ENCODE results near the gene MYO9A.

The MYO9A gene

DNA sequence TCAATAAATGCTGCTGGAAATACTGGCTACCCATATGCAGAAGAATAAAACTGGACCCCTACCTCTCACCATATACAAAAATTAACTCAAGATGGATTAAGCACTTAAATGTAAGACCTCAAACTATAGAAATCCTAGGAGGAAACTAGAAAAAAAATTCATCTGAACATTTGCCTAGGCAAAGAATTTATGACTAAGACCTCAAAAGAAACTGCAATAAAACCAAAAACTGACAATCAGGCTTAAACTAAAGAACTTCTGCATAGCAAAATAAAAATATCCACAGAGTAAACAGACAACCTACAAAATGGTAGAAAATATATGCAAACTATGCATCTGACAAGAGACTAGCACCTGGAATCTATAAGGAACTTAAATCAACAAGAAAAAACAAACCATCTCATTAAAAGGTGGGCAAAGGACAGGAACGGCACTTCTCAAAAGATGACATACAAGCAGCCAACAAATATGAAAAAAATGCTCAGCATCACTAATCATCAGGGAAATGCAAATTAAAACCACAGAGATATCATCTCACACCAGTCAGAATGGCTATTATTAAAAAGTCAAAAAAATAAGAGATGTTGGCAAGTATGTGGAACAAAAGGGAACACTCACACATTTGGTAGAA lies 47.0 kb downstream of the MYO9A start:
- no peak for DNase-seq (ENCODE audit: low read depth, low spot score)
- Histone ChIP-seq H3K27me3 (ENCODE audit: insufficient read depth, insufficient read length) (no peaks in the 10 kb centered on the region), H3K4me3 (ENCODE audit: insufficient read length, low read depth) (no peak overlapping the region), H3K4me1 (ENCODE audit: insufficient read depth, insufficient read length) (no peaks in the 10 kb centered on the region), H3K9ac (ENCODE audit: insufficient read length, low read depth) (no peak overlapping the region), H3K36me3 (ENCODE audit: insufficient read depth, insufficient read length, low read length) (no peaks in the 10 kb centered on the region), H3K9me3 (ENCODE audit: insufficient read depth, low read length) (no peaks in the 10 kb centered on the region)
- TF ChIP-seq ZNF274 (IDR thresholded peaks at IDR 0.05; ENCODE audit: low read depth, low read length), result no peak
- no peak for TF ChIP-seq SUZ12 (IDR thresholded peaks at IDR 0.05; ENCODE audit: extremely low read depth, insufficient read depth, insufficient read length)
- no peak for TF ChIP-seq YY1 (IDR thresholded peaks at IDR 0.05; ENCODE audit: insufficient read depth, insufficient read length)

DNA sequence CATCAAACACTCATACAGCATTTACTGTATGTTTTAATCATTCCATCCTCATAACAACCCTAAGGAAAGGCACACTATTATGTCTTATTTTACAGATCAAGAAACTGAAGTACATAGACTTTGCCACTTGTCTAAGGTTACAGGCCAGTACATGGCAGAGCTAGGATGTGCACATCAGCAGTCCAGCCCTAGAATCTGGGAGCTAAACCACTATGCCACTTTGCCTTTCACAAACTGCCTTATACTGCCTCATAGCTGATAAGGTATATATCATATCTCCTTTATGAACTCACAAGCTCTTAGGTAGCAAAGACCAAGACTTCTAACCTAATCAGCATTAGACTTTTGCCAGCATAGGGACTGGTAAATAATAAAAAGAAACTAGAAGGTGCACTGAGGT lies 49.1 kb downstream of the MYO9A start:
- no peaks in the 10 kb centered on the region for H3K36me3 ChIP-seq (ENCODE audit: insufficient read depth, insufficient read length, low read length)
- no peak overlapping the region for H3K4me3 ChIP-seq (ENCODE audit: insufficient read length, low read depth)
- TF ChIP-seq YY1 (IDR thresholded peaks at IDR 0.05; ENCODE audit: insufficient read depth, insufficient read length), result no peak
- TF ChIP-seq ZNF274 (IDR thresholded peaks at IDR 0.05; ENCODE audit: low read depth, low read length), result no peak
- no peak for TF ChIP-seq SUZ12 (IDR thresholded peaks at IDR 0.05; ENCODE audit: extremely low read depth, insufficient read depth, insufficient read length)
- DNase-seq (ENCODE audit: low read depth, low spot score), result no peak
- H3K4me1 ChIP-seq (ENCODE audit: insufficient read depth, insufficient read length), result no peaks in the 10 kb centered on the region
- no peaks in the 10 kb centered on the region for H3K9me3 ChIP-seq (ENCODE audit: insufficient read depth, low read length)
- H3K9ac ChIP-seq (ENCODE audit: insufficient read length, low read depth), result no peak overlapping the region
- H3K27me3 ChIP-seq (ENCODE audit: insufficient read depth, insufficient read length), result no peaks in the 10 kb centered on the region

DNA sequence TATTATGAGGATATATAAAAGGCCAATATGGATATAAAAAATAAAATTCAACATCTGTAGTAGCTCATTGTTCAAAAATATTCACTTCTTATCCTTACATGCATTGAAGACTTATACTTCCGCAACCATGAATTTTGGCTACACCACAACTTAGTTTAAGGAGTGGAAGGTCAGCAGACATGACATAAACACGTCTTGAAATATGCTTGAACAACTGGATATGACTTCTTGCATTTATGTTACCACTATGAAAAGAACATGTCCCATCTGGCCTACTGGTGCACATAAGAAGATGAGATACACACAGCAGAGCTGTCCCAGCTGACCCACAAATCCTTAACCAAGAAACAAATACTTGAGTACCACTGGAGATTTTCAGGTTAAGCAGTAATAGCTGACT lies 52.1 kb downstream of the MYO9A start:
- Histone ChIP-seq H3K36me3 (ENCODE audit: insufficient read depth, insufficient read length, low read length) (no peaks in the 10 kb centered on the region), H3K9me3 (ENCODE audit: insufficient read depth, low read length) (no peaks in the 10 kb centered on the region), H3K9ac (ENCODE audit: insufficient read length, low read depth) (no peak overlapping the region), H3K27me3 (ENCODE audit: insufficient read depth, insufficient read length) (no peaks in the 10 kb centered on the region), H3K4me3 (ENCODE audit: insufficient read length, low read depth) (no peak overlapping the region), H3K4me1 (ENCODE audit: insufficient read depth, insufficient read length) (no peaks in the 10 kb centered on the region)
- TF ChIP-seq SUZ12 (IDR thresholded peaks at IDR 0.05; ENCODE audit: extremely low read depth, insufficient read depth, insufficient read length), result no peak
- TF ChIP-seq YY1 (IDR thresholded peaks at IDR 0.05; ENCODE audit: insufficient read depth, insufficient read length), result no peak
- no peak for TF ChIP-seq ZNF274 (IDR thresholded peaks at IDR 0.05; ENCODE audit: low read depth, low read length)
- no peak for DNase-seq (ENCODE audit: low read depth, low spot score)

DNA sequence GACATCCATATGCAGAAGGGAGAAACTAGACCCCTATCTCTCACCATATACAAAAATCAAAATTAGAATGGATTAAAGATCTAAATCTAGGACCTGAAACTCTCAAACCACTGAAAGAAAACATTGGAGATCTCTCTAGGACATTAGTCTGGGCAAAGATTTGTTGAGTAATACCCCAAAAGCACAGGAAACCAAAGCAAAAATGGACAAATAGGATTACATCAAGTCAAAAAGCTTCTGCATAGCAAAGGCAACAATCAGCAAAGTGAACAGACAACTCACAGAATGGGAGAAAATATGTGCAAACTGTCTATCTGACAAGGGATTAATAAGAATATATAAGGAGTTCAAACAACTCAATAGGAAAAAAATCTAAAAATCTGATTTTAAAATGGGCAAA lies 54.8 kb downstream of the MYO9A start:
- H3K36me3 ChIP-seq (ENCODE audit: insufficient read depth, insufficient read length, low read length), result no peaks in the 10 kb centered on the region
- H3K4me1 ChIP-seq (ENCODE audit: insufficient read depth, insufficient read length), result no peaks in the 10 kb centered on the region
- TF ChIP-seq SUZ12 (IDR thresholded peaks at IDR 0.05; ENCODE audit: extremely low read depth, insufficient read depth, insufficient read length), result no peak
- no peak for TF ChIP-seq ZNF274 (IDR thresholded peaks at IDR 0.05; ENCODE audit: low read depth, low read length)
- H3K9ac ChIP-seq (ENCODE audit: insufficient read length, low read depth), result no peak overlapping the region
- H3K4me3 ChIP-seq (ENCODE audit: insufficient read length, low read depth), result no peak overlapping the region
- H3K27me3 ChIP-seq (ENCODE audit: insufficient read depth, insufficient read length), result no peaks in the 10 kb centered on the region
- no peak for DNase-seq (ENCODE audit: low read depth, low spot score)
- H3K9me3 ChIP-seq (ENCODE audit: insufficient read depth, low read length), result no peaks in the 10 kb centered on the region

DNA sequence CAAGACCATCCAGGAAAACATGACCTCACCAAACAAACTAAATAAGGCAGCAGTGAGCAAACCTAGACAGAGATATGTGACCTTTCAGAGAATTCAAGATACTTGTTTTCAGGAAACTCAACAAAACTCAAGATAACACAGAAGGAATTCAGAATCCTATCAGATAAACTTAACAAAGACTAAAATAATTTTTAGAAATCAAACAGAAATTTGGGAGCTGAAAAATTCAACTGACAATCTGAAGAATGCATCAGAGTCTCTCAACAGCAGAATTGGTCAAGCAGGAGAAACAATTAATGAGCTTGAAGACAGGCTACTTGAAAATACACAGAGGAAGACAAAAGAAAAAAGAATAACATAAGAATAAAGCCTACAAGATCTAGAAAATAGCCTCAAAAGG lies 55.6 kb downstream of the MYO9A start:
- DNase-seq (ENCODE audit: low read depth, low spot score), result no peak
- Histone ChIP-seq H3K36me3 (ENCODE audit: insufficient read depth, insufficient read length, low read length) (no peaks in the 10 kb centered on the region), H3K9ac (ENCODE audit: insufficient read length, low read depth) (no peak overlapping the region), H3K4me1 (ENCODE audit: insufficient read depth, insufficient read length) (no peaks in the 10 kb centered on the region), H3K27me3 (ENCODE audit: insufficient read depth, insufficient read length) (no peaks in the 10 kb centered on the region), H3K4me3 (ENCODE audit: insufficient read length, low read depth) (no peak overlapping the region), H3K9me3 (ENCODE audit: insufficient read depth, low read length) (no peaks in the 10 kb centered on the region)
- TF ChIP-seq YY1 (IDR thresholded peaks at IDR 0.05; ENCODE audit: insufficient read depth, insufficient read length) (no peak), ZNF274 (IDR thresholded peaks at IDR 0.05; ENCODE audit: low read depth, low read length) (no peak), SUZ12 (IDR thresholded peaks at IDR 0.05; ENCODE audit: extremely low read depth, insufficient read depth, insufficient read length) (no peak)

DNA sequence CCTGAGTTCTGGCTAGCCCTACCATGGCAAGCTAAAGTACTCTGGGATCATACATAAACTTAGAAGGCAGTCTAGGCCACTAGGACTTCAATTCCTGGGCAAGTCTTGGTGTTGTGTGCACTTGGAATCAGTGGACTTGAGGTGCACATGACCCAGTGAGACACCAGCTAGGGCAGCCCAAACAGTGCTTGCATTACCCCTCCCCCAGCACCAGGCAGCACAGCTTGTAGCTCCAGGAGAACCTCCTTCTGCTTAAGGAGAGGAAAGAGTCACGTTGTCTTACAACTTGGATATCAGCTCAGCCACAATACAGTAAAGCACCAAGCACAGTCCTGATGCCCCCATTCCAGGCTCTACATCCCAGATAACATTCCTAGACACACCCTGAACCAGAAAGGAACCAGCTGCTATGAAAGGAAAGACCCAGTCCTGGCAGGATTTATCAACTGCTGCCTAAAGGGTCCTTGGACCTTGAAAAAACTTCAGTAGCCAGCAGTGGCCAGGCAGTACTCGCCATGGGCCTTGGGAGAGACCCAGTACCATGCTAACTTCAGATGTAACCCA lies 57.2 kb downstream of the MYO9A start:
- Histone ChIP-seq H3K27me3 (ENCODE audit: insufficient read depth, insufficient read length) (no peaks in the 10 kb centered on the region), H3K9ac (ENCODE audit: insufficient read length, low read depth) (no peak overlapping the region), H3K36me3 (ENCODE audit: insufficient read depth, insufficient read length, low read length) (no peaks in the 10 kb centered on the region), H3K9me3 (ENCODE audit: insufficient read depth, low read length) (no peaks in the 10 kb centered on the region), H3K4me3 (ENCODE audit: insufficient read length, low read depth) (no peak overlapping the region), H3K4me1 (ENCODE audit: insufficient read depth, insufficient read length) (no peaks in the 10 kb centered on the region)
- TF ChIP-seq ZNF274 (IDR thresholded peaks at IDR 0.05; ENCODE audit: low read depth, low read length) (no peak), SUZ12 (IDR thresholded peaks at IDR 0.05; ENCODE audit: extremely low read depth, insufficient read depth, insufficient read length) (no peak), YY1 (IDR thresholded peaks at IDR 0.05; ENCODE audit: insufficient read depth, insufficient read length) (no peak)
- DNase-seq (ENCODE audit: low read depth, low spot score), result no peak

DNA sequence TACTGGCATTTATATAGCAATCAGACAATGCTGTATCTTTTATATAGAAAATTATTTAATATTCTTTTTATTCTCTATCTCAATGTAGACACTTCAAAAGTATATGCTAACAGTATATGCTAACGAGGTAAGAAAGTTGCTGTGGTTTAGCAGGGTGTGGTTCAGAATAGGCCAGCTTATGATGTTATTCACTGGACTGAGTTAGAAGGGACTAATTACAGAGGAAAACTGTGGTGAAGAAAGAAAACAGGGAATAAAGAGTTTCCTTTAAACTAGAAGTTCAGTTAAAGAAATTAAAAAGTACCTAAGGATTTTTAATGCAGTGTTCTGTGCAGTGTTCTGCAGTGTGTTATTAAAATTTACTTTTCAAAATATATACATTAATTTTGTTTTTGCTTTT lies 59.4 kb downstream of the MYO9A start:
- Histone ChIP-seq H3K27me3 (ENCODE audit: insufficient read depth, insufficient read length) (no peaks in the 10 kb centered on the region), H3K9ac (ENCODE audit: insufficient read length, low read depth) (no peak overlapping the region), H3K4me1 (ENCODE audit: insufficient read depth, insufficient read length) (no peaks in the 10 kb centered on the region), H3K9me3 (ENCODE audit: insufficient read depth, low read length) (no peaks in the 10 kb centered on the region), H3K36me3 (ENCODE audit: insufficient read depth, insufficient read length, low read length) (no peaks in the 10 kb centered on the region), H3K4me3 (ENCODE audit: insufficient read length, low read depth) (no peak overlapping the region)
- TF ChIP-seq ZNF274 (IDR thresholded peaks at IDR 0.05; ENCODE audit: low read depth, low read length), result no peak
- no peak for DNase-seq (ENCODE audit: low read depth, low spot score)

Data from NT2/D1 (cell line).